OCI-LY1 (cell line): ENCODE measurements around the gene TMEM144.

Source experiments
- H2AFZ ChIP-seq: fragments of 200-600 bp; sonication (generic), shearing (Covaris generic); 2 replicates; pipeline ENCODE4 v1.6.0; 2014; ENCODE audit warnings: antibody characterized with exemption, mild to moderate bottlenecking, low read length
- H3F3A ChIP-seq: fragments of 200-600 bp; sonication (generic), shearing (Covaris generic); 2 replicates; pipeline ENCODE4 v1.6.0; 2014; ENCODE audit warnings: mild to moderate bottlenecking, antibody characterized with exemption, low read length, moderate library complexity; ENCODE audit not compliant: insufficient read depth
- H3K27ac ChIP-seq: fragments of 200-600 bp; sonication (generic); 2 replicates; pipeline ENCODE4 v1.5.1; 2014; ENCODE audit warnings: low read length, mixed run types, mild to moderate bottlenecking, low read depth; ENCODE audit not compliant: poor library complexity, severe bottlenecking
- H3K27me3 ChIP-seq: fragments of 200-600 bp; sonication (generic); 2 replicates; pipeline ENCODE4 v1.6.0; 2014; ENCODE audit warnings: antibody characterized with exemption, mild to moderate bottlenecking, low read length, moderate library complexity; ENCODE audit not compliant: insufficient read depth
- H3K36me3 ChIP-seq: fragments of 200-600 bp; sonication (generic); 2 replicates; pipeline ENCODE4 v1.6.1; 2014; ENCODE audit warnings: mild to moderate bottlenecking, antibody characterized with exemption, low read length, moderate library complexity, mixed read lengths; ENCODE audit not compliant: insufficient read depth
- H3K4me1 ChIP-seq: fragments of 200-600 bp; sonication (generic); 2 replicates; pipeline ENCODE4 v1.5.1; 2014; ENCODE audit warnings: mild to moderate bottlenecking, low read length, moderate library complexity; ENCODE audit not compliant: insufficient read depth, severe bottlenecking
- H3K4me2 ChIP-seq: fragments of 200-600 bp; sonication (generic), shearing (Covaris generic); 2 replicates; pipeline ENCODE4 v1.6.1; 2014; ENCODE audit warnings: low read length
- H3K4me3 ChIP-seq: fragments of 200-600 bp; sonication (generic); 2 replicates; pipeline ENCODE4 v1.5.1; 2014; ENCODE audit warnings: low read length, low read depth, mild to moderate bottlenecking, mixed read lengths; ENCODE audit not compliant: poor library complexity, severe bottlenecking
- H3K79me2 ChIP-seq: fragments of 200-600 bp; shearing (Covaris generic); 2 replicates; pipeline ENCODE4 v1.6.1; 2016; ENCODE audit warnings: mixed run types, low read length, mixed read lengths; ENCODE audit not compliant: insufficient read depth
- H3K9ac ChIP-seq: fragments of 200-600 bp; sonication (generic), shearing (Covaris generic); 2 replicates; pipeline ENCODE4 v1.6.1; 2014; ENCODE audit warnings: mild to moderate bottlenecking, low read length, mixed read lengths
- H3K9me2 ChIP-seq: fragments of 200-600 bp; sonication (generic), shearing (Covaris generic); 2 replicates; pipeline ENCODE4 v1.6.1; 2014; ENCODE audit warnings: low read depth, mild to moderate bottlenecking, low read length, mixed read lengths
- H3K9me3 ChIP-seq: fragments of 200-600 bp; shearing (Covaris generic); 2 replicates; pipeline ENCODE4 v1.6.1; 2014; ENCODE audit warnings: low read length, mixed read lengths
- H4K20me1 ChIP-seq: fragments of 200-600 bp; sonication (generic), shearing (Covaris generic); 2 replicates; pipeline ENCODE4 v1.6.0; 2016; ENCODE audit warnings: mild to moderate bottlenecking, low read length; ENCODE audit not compliant: insufficient read depth
- CTCF ChIP-seq: fragments of 200-600 bp; sonication (generic), shearing (Covaris generic); IDR thresholded peaks from 2 replicates; pipeline ENCODE4 v1.5.1; 2017; ENCODE audit warnings: mild to moderate bottlenecking, antibody characterized with exemption, low read length, moderate library complexity, mixed read lengths
- EZH2 ChIP-seq: fragments of 200-600 bp; sonication (generic), shearing (Covaris generic); IDR thresholded peaks from 2 replicates; pipeline ENCODE4 v1.8.0; 2017; ENCODE audit warnings: borderline replicate concordance, mixed run types, mild to moderate bottlenecking, antibody characterized with exemption, low read length, moderate library complexity, mixed read lengths

The TMEM144 gene

GRCh38 chr4:158195297-158195696 lies 15.0 kb upstream of the TMEM144 start:
- Histone ChIP-seq H3F3A (no peaks in the 10 kb centered on the region), H2AFZ (no peak overlapping the region), H3K79me2 (no peaks in the 10 kb centered on the region), H3K4me3 (no peak overlapping the region), H3K4me2 (no peak overlapping the region), H4K20me1 (no peaks in the 10 kb centered on the region), H3K9me3 (no peaks in the 10 kb centered on the region), H3K9ac (no peak overlapping the region), H3K36me3 (no peaks in the 10 kb centered on the region), H3K4me1 (no peaks in the 10 kb centered on the region), H3K9me2 (no peaks in the 10 kb centered on the region), H3K27ac (no peak overlapping the region), H3K27me3 (no peaks in the 10 kb centered on the region)
- TF ChIP-seq EZH2 (no peak), CTCF (no peak)

- no peak overlapping the region for H3K27ac ChIP-seq
- no peaks in the 10 kb centered on the region for H3K79me2 ChIP-seq
- H3F3A ChIP-seq = no peaks in the 10 kb centered on the region
- H3K4me2 ChIP-seq = no peak overlapping the region
- TF ChIP-seq EZH2 (no peak), CTCF (no peak)
- H3K9ac ChIP-seq = no peak overlapping the region
- H4K20me1 ChIP-seq = no peaks in the 10 kb centered on the region
- no peaks in the 10 kb centered on the region for H3K27me3 ChIP-seq
- H3K4me3 ChIP-seq = no peak overlapping the region
- H3K9me3 ChIP-seq = no peaks in the 10 kb centered on the region
- no peaks in the 10 kb centered on the region for H3K4me1 ChIP-seq
- H3K9me2 ChIP-seq = no peaks in the 10 kb centered on the region
- no peak overlapping the region for H2AFZ ChIP-seq
- H3K36me3 ChIP-seq = no peaks in the 10 kb centered on the region
These were observed 13.0 kb upstream of the TMEM144 start for GRCh38 chr4:158197194-158197776.

GRCh38 chr4:158200214-158200613 lies 10.1 kb upstream of the TMEM144 start:
- no peaks in the 10 kb centered on the region for H3K79me2 ChIP-seq

More at GRCh38 chr4:158200214-158200613, 10.1 kb upstream of the TMEM144 start:
- Histone ChIP-seq H3K4me1 (no peaks in the 10 kb centered on the region), H3K4me2 (no peak overlapping the region), H3K27me3 (no peaks in the 10 kb centered on the region), H3K9me2 (no peaks in the 10 kb centered on the region), H3K4me3 (no peak overlapping the region), H3K9ac (no peak overlapping the region), H4K20me1 (no peaks in the 10 kb centered on the region), H3K27ac (no peak overlapping the region), H3K9me3 (no peaks in the 10 kb centered on the region), H2AFZ (no peak overlapping the region), H3F3A (no peaks in the 10 kb centered on the region), H3K36me3 (no peaks in the 10 kb centered on the region)
- no peak for TF ChIP-seq EZH2
- no peak for TF ChIP-seq CTCF
